ENCODE results near the gene TAGLN2. TPM values are rescaled to one million over a fixed set of nuclear protein-coding genes. Genes with fewer than 3 reads are reported as not detected.

The TAGLN2 gene
- total and polyA plus RNA-seq, 9 of the 15 experiments (the other 6 are each of a cell fraction or from before 2014, with no cell fraction given): 192 to 683 (median 455) TPM

GRCh38 chr1:159924791-159925718 is at the start of gene TAGLN2 (continued):
- TF ChIP-seq MLX (CRISPR knock-in tag; conservative IDR thresholded peaks at IDR 0.05) (0 out of 4 replicates have a peak, but pooled peaks of 1 of the 2 experiments have one; percentile 67), ZNF277 (CRISPR knock-in tag; IDR thresholded peaks at IDR 0.05; ENCODE audit: borderline replicate concordance) (no peak), POLR2B (IDR thresholded peaks at IDR 0.05; ENCODE audit: low read depth, partially characterized antibody) (peak; percentile 98), TFAP4 (CRISPR knock-in tag; IDR thresholded peaks at IDR 0.05; ENCODE audit: borderline replicate concordance) (peak; percentile 89), ZNF639 (CRISPR knock-in tag; conservative IDR thresholded peaks at IDR 0.05 in 1 of 2, IDR thresholded peaks at IDR 0.05 in 1 of 2) (no peak; a peak in 1 of 4 replicates), E2F6 (IDR thresholded peaks at IDR 0.05; ENCODE audit: borderline replicate concordance in 1 of 2, extremely low read depth in 1 of 2, insufficient read depth in 1 of 2, insufficient read length in 1 of 2, low read depth in 1 of 2, low read length in 1 of 2, poor library complexity in 1 of 2, severe bottlenecking in 1 of 2) (peak; percentile 95 to 98), ZNF239 (CRISPR knock-in tag; IDR thresholded peaks at IDR 0.05) (no peak), HDAC8 (tag; IDR thresholded peaks at IDR 0.05) (peak; percentile 74; the same call in 1 of the 2 replicates), CREBBP (IDR thresholded peaks at IDR 0.05; ENCODE audit: low read depth, low read length) (no peak), USF1 (CRISPR knock-in tag; IDR thresholded peaks at IDR 0.05) (peak; percentile 64), C11orf30 (IDR thresholded peaks at IDR 0.05; ENCODE audit: low read depth) (no peak), PRPF4 (IDR thresholded peaks at IDR 0.05; ENCODE audit: insufficient read depth, low read depth, low read length, poor library complexity, severe bottlenecking) (peak; percentile 73), NCOA6 (IDR thresholded peaks at IDR 0.05) (peak; percentile 47; the same call in 1 of the 2 replicates), ZEB2 (IDR thresholded peaks at IDR 0.05) (no peak), ZBTB17 (CRISPR knock-in tag; IDR thresholded peaks at IDR 0.05) (0 out of 2 replicates have a peak, but pooled peaks have one; percentile 49), STAG1 (CRISPR knock-in tag; IDR thresholded peaks at IDR 0.05; ENCODE audit: borderline replicate concordance) (0 out of 2 replicates have a peak, but pooled peaks have one; percentile 3), RFX5 (IDR thresholded peaks at IDR 0.05; ENCODE audit: low read depth, low read length) (no peak), RBBP5 (IDR thresholded peaks at IDR 0.05; ENCODE audit: borderline replicate concordance, insufficient read depth, low read length, poor library complexity, severe bottlenecking) (peak; percentile 53)
